ENCODE measurements around the gene ZNF699. TPM values are rescaled to one million over a fixed set of nuclear protein-coding genes. Genes with fewer than 3 reads are reported as not detected.

The ZNF699 gene
- total RNA-seq, 2 donors from 2014 or later = 6.4 to 8.2 TPM

DNA sequence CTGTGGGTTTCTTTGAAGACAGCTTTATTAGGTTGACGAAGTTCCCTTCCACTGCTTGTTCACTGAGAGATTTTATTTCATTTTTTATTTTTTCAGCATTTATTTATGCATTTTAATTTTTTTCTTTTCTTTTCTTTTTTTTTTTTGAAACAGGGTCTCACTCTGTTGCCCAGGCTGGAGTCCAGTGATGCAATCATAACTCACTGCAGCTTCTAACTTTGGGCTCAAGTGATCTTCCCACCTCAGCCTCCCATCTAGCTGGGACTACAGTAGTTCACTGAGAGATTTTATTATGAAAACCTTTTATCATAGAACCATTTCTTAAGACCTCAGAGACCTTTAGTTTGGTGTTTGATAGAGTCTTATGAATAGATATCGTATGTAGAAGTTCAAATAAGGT, 42.9 kb upstream of the ZNF699 start:
- H3K4me1 Mint-ChIP-seq = no peaks in the 10 kb centered on the region
- no peaks in the 10 kb centered on the region for H3K27me3 ChIP-seq (ENCODE audit: control insufficient read depth, insufficient read depth, low read length, poor library complexity, severe bottlenecking)
- H3K27ac ChIP-seq (ENCODE audit: low read depth, low read length) = no peak overlapping the region
- no peak overlapping the region for H3K27ac Mint-ChIP-seq
- no peak for TF ChIP-seq CTCF (conservative IDR thresholded peaks at IDR 0.05)
- H3K9me3 Mint-ChIP-seq = peaks cover 92% of the 10 kb centered on the region
- H3K36me3 ChIP-seq (ENCODE audit: control insufficient read depth, insufficient read depth, low read length) = peaks cover 29% of the 10 kb centered on the region
- H3K9ac ChIP-seq (ENCODE audit: extremely low read depth, low read length, poor library complexity, severe bottlenecking) = no peak overlapping the region
- peaks cover 82% of the 10 kb centered on the region for H3K9me3 ChIP-seq (ENCODE audit: control insufficient read depth, low read length)
- peaks cover 79% of the 10 kb centered on the region for H3K36me3 Mint-ChIP-seq (ENCODE audit: low read depth)
- DNase-seq = no peak
- H3K4me1 ChIP-seq (ENCODE audit: control insufficient read depth, insufficient read depth, low read length) = no peaks in the 10 kb centered on the region
- H3K4me3 Mint-ChIP-seq = no peak overlapping the region
- 100% methylated on average over 2 of the region's 2 CpGs; no CpG with 5 or more reads in 1 of the 2 experiments for WGBS, 2 experiments (ENCODE audit: insufficient coverage in 1 of 2, insufficient read length in 1 of 2)
- no peak overlapping the region for H3K4me3 ChIP-seq (ENCODE audit: low read length)
- no peaks in the 10 kb centered on the region for H3K27me3 Mint-ChIP-seq (ENCODE audit: insufficient read depth)

DNA sequence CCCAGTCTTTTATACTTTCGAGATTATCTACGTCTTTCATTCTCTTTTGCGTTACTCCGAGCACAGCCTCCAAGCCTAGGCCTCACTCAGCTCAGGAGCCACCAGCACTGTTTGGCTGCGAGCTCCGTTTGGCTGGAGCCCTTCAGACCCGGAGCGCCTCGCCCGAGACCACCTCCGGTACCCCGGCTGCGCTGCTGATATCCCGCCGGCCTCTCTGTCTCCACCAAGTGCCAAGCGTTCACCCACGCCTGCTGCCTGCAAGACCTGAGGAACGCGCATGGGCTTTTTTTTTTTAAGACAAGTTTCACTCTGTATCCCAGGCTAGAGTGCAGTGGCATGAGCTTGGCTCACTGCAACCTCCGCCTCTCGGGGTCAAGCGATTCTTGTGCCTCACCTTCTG, 39.0 kb upstream of the ZNF699 start:
- peaks cover 91% of the 10 kb centered on the region for H3K9me3 ChIP-seq (ENCODE audit: control insufficient read depth, low read length)
- no peaks in the 10 kb centered on the region for H3K27me3 ChIP-seq (ENCODE audit: control insufficient read depth, insufficient read depth, low read length, poor library complexity, severe bottlenecking)
- H3K27ac ChIP-seq (ENCODE audit: low read depth, low read length) = no peak overlapping the region
- 93 to 96% methylated on average over 22 of the region's 22 CpGs for WGBS, 2 experiments (ENCODE audit: insufficient coverage in 1 of 2, insufficient read length in 1 of 2)
- Mint-ChIP-seq H3K9me3 (peaks cover 91% of the 10 kb centered on the region), H3K36me3 (ENCODE audit: low read depth) (peaks cover 75% of the 10 kb centered on the region), H3K27me3 (ENCODE audit: insufficient read depth) (no peaks in the 10 kb centered on the region), H3K4me1 (no peaks in the 10 kb centered on the region), H3K4me3 (no peak overlapping the region), H3K27ac (no peak overlapping the region)
- no peak overlapping the region for H3K4me3 ChIP-seq (ENCODE audit: low read length)
- no peak for DNase-seq
- H3K4me1 ChIP-seq (ENCODE audit: control insufficient read depth, insufficient read depth, low read length) = no peaks in the 10 kb centered on the region
- H3K36me3 ChIP-seq (ENCODE audit: control insufficient read depth, insufficient read depth, low read length) = peaks cover 36% of the 10 kb centered on the region
- no peak for TF ChIP-seq CTCF (conservative IDR thresholded peaks at IDR 0.05)
- no peak overlapping the region for H3K9ac ChIP-seq (ENCODE audit: extremely low read depth, low read length, poor library complexity, severe bottlenecking)

DNA sequence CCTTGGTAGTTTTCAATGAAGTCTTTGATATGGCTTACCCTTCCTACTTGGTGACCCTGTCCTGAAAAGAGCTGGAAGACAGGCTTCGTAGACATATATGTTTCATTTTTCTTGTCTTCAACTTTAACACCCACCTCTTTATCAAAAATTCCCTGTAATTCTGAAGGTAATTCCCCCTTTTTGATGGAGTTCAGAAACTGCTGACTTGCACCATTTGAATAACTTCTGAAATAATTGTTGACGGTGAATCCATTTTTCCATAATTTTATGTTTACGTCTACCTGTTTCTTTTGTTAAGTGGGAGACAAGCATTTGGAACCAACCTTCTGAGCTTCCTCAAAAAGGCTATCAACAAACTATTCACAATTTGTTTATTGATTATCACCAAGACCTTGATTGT, 38.6 kb upstream of the ZNF699 start:
- no peak overlapping the region for H3K27ac Mint-ChIP-seq
- no peaks in the 10 kb centered on the region for H3K4me1 ChIP-seq (ENCODE audit: control insufficient read depth, insufficient read depth, low read length)
- no peak for DNase-seq
- WGBS, 2 experiments (ENCODE audit: insufficient coverage in 1 of 2, insufficient read length in 1 of 2) = 97 to 99% methylated on average over 3 of the region's 3 CpGs
- H3K4me1 Mint-ChIP-seq = no peaks in the 10 kb centered on the region
- peaks cover 78% of the 10 kb centered on the region for H3K36me3 Mint-ChIP-seq (ENCODE audit: low read depth)
- H3K9me3 Mint-ChIP-seq = peaks cover 93% of the 10 kb centered on the region
- no peak overlapping the region for H3K27ac ChIP-seq (ENCODE audit: low read depth, low read length)
- TF ChIP-seq CTCF (conservative IDR thresholded peaks at IDR 0.05) = no peak
- H3K9ac ChIP-seq (ENCODE audit: extremely low read depth, low read length, poor library complexity, severe bottlenecking) = no peak overlapping the region
- H3K27me3 ChIP-seq (ENCODE audit: control insufficient read depth, insufficient read depth, low read length, poor library complexity, severe bottlenecking) = no peaks in the 10 kb centered on the region
- H3K4me3 ChIP-seq (ENCODE audit: low read length) = no peak overlapping the region
- no peaks in the 10 kb centered on the region for H3K27me3 Mint-ChIP-seq (ENCODE audit: insufficient read depth)
- H3K9me3 ChIP-seq (ENCODE audit: control insufficient read depth, low read length) = peaks cover 94% of the 10 kb centered on the region
- no peak overlapping the region for H3K4me3 Mint-ChIP-seq
- H3K36me3 ChIP-seq (ENCODE audit: control insufficient read depth, insufficient read depth, low read length) = peaks cover 39% of the 10 kb centered on the region

All from endodermal cell (in vitro differentiated cells).